Measurements from ENCODE around the gene ZBTB25.

GRCh38 chr14:64401949-64402348 lies 101.7 kb downstream of the ZBTB25 start:
- TF ChIP-seq CTCF (IDR thresholded peaks at IDR 0.05) (no peak), EP300 (IDR thresholded peaks at IDR 0.05) (no peak), POLR2A (IDR thresholded peaks at IDR 0.05) (no peak)

Data from sigmoid colon (tissue), 4 donors.